HG03460 (cell line): ENCODE results near the gene OR1J2.

Experiments used
- ATAC-seq: cut with Tn5 transposase; IDR thresholded peaks from one replicate; pipeline ENCODE4 v1.9.1; 2021; ENCODE audit not compliant: unreplicated experiment

OR1J2 gene

GRCh38 chr9:122546196-122546595, 35.6 kb downstream of the OR1J2 start:
- ATAC-seq: no peak

- no peak for ATAC-seq
Observed at GRCh38 chr9:122551371-122551770, 40.8 kb downstream of the OR1J2 start.

GRCh38 chr9:122552812-122553211, 42.2 kb downstream of the OR1J2 start, which contains the start of gene OR1N2:
TSS of gene OR1N2 (plus strand) at chr9:122553112. CDS start at chr9:122553212, 100 bp downstream.
- no peak for ATAC-seq
